GM21825 (cell line): ENCODE measurements around the gene MBD5.
"Not testable (repeated sequence)": the region's sequence is repeated elsewhere in the genome, so short reads cannot be mapped to it uniquely, and the experiment has no call there.

Experiments used
- ATAC-seq: cut with Tn5 transposase; IDR thresholded peaks from one replicate; pipeline ENCODE4 v1.9.1; 2021; ENCODE audit warnings: mild to moderate bottlenecking, moderate library complexity; ENCODE audit not compliant: unreplicated experiment

The MBD5 gene

DNA sequence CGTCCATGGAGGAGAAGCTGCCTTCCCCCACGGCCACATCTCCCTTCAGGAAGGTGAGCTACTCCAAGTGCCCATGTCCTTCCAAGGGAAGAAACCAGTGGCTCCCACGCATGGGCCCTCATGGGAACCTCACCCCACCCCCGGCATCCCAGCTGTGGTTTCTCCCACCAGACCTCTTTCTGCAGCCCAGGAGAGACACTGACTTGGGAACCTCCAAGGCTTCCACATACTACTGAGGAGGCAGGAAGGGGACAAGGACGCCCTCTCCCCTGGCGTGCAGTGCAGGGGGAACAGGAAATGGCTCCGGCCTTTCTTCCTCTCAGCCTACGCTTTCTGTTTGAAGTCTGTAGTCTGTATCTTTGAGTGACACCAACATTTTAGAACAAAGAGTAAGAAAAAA lies 519.1 kb downstream of the MBD5 start:
- ATAC-seq: peak; percentile 75

DNA sequence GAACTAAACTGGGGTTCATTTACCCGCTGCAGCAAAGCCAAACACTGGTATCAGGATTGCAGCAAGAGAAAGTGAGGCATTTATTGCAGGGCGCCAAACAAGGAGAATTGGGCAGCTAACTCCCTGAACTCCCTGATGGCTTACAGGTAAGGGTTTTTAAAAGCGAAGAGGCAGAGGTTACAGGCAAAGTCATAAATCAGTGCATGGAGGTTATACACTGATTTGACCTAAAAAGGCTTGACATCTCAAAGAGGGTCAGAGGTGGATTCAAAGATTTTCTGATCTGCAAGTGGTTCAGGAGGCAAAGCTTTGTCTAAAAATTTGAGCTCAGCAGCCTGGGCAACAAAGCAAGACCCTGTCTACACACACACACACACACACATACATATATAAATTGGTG lies 520.9 kb downstream of the MBD5 start:
- no peak for ATAC-seq

DNA sequence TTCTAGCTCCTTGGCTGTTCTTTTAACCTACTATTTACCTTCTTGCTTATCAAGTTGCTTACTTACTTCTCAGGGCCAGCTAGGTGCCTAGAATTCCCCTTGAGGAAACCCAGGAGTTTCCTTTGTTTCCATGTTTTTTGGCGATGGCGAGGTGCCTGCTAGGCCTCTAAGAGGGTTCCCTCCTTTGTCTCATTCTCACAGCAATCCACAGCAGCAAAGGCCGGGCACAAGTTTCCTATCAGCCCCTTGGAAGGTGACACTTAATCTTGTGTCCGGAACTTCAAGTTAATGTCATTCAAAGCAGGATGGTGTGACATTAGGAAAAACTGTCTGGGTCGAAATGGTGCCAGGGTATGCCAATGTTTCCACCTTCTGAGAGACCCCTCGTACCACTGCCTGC lies 521.7 kb downstream of the MBD5 start:
- no peak for ATAC-seq

DNA sequence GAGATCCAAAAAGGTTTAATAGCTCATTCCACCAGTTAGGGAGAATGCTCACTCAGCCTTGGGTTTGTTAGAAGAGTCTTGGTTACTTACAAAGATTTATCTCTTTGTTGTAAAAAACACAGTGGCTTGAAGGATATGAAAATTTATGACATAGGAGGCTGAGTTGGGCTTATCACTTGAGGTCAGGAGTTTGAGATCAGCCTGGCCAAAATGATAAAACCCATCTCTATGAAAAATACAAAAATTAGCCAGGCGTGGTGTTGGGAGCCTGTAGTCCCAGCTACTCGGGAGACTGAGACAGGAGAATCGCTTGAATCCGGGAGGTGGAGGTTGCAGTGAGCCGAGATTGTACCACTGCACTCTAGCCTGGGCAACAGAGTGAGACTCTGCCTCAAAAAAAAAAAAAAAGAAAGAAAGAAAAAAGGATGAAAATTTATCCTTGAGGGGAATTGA lies 522.2 kb downstream of the MBD5 start:
- ATAC-seq: not testable (repeated sequence)

DNA sequence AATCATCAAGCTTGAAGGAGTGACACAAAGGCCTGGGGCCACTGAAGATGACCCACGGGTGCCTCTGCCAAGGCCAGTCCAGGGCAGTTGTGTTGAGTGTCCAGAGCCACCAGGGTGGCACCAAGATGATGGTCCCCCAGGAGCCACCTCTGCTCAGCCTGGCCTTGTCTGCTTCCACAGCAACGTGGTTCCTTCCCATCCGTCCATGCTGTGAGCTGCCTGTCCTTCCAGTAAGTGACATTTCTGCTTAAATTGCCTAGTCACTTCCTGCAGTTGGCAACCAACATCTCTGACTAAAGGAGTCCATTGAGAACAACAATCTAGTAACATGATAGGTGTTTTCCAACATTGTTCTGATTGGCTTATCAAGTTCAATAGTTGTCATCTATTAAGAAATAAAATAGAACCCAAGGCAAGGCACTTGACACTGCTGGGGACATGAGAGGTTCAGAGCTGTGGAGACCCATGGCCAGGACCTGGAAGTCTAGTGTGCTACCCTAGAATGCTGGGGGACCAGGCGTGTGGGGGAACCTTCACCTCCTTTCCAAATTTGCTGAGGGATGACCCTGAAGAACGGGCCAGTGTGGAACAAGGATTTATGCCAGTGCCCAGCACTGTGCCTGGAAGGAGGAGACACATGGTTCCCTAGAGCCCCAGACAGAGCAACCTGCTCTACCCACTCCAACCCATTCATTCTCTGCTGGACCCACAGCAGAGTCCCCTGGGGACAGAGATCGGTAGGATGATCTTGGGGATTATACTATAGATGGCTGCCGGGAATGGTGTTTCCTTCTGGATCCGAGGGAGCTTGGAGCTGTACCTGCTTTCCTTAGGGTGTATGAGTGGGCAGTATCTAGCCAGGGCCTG lies 524.7 kb downstream of the MBD5 start:
- no peak for ATAC-seq

DNA sequence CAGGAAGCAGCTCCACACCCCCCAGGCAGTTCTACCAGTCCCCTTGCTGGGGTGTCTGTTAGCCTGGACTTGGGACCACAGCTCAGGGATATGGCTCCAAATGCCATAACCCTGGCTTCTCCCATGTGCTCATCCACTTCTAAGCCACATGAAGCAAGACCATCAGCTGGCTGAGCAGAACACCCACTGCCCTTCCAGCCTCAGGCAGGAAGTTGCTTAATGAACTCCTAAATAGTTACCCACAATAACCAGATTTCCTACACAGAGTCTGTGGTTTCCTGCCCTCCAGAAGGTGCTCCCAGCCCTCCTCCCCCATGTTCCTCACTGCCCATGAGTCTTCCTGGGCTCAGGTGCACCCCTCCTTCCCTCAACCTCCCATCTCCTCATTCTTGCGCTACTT lies 525.4 kb downstream of the MBD5 start:
- no peak for ATAC-seq

DNA sequence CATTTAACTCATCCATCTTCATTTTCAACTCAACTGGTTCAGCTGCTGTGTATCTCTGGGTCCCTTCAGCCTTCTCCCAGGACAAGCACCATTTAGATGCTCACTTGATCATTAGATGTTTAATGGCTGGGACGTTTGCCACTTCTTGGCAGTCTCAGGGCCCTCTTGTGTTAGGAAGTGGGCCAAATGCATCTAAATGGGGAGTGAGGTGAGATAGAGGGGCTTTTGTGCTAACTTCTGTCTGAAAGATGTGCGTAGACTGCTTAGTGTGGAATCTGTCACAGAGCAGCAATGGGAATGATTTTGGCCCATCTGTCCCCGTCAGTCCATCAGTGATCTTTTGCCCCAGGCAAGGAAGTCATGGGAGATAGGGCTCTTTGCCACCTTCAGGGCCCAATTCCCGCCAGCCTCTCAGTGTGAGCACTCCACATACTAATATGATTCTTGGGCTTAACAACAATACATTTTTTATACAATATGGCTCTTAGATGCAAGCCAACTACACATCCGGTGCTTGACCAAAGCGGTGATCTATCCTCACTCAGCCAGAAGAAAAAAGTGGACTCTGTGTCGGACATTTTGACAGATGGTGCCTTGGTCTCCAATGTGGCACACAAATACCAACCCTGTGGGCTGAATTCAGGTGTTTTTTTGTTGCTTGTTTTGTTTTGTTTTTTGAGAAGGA lies 528.0 kb downstream of the MBD5 start:
- no peak for ATAC-seq

DNA sequence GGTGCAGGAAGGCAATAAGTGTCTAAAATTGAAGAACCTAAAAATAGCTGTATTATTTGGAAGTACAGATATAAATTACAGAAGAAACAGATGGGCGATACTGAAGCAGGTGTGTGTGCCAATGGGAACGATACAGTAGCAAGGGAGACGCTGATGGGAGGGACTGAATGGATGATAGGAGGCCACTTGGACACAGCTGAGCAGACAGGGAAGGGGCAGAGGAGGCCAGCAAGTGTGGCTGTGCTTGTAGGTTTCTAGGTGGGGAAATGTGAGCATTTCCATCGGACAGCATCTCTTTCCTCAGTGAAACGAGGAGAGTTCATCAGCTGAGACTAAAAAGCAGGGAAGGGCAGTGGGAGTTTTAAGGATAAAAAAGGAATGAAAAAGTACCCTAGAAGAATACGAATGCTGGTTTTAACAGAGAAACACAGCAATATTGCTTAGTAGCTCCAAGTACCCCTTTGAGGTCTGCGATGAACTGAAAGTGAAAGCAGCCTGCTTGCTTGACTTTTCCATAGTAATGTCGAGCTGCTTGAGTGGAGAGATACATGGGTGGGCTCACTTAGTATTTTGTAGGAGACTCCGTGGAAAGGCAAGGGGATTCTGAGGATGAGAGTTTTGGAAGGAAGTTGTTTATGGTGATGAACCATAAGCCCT lies 531.9 kb downstream of the MBD5 start:
- ATAC-seq: peak; percentile 50

DNA sequence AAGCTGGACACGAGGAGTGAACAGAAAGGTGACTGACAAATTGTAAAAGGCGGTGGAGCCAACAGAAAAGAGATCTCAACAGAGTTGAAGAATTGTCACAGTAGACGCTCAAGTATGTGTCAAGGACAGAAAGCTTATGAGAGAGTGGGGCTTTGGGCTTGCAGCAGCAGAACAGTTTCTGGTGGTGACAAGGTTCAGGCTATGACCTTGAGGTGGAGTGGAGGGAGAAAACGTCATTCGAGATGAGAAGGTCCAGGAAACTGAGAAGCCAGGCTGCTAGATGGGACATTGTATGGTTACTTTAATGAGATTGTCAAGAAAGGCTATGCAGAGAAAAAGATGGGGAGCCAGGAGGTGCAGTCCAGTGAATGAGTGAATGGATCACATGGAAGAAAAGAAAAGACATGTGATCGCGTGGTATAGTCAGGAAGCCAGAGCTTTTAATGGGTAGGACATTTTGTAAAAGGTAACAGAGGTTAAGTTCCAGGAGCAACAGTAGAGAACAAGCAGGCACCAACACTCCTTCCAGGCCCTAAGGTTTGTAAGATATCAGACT lies 532.5 kb downstream of the MBD5 start:
- no peak for ATAC-seq

DNA sequence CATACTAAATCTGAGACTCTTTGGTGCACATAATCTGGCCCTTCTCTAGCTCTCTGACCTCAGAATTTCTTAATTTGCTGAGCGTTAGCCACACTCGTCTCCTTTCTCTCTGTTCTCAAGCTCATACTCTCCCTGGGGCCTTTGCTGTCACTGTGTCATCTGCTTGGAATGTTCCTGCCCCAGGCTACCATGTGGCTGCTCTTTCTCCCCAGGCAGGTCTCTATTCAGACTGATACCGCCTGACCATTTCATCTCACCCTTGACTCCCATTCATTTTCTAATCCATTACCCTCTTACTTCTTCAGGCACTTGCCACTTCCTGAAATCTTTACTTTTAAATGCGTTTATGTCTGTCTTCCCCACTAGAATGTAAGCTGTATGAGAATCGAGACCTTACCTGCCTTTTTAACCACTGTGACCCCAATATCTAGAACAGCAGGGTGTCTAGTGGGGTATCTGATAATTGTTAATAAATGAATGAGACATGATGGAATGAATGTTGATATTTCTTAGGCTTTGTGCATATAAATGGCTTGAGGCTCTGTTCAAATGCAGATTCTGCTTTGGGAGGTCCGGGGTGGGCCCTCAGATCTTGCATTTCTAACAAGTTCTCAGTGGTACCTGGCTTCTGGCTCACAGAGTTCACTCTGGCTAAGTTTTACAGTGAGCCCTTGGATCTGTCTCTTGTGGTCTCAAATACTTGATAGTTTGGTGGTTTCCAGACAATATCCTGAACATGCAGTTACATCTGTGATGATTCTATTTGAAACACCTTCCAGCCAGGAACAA lies 533.8 kb downstream of the MBD5 start:
- no peak for ATAC-seq

DNA sequence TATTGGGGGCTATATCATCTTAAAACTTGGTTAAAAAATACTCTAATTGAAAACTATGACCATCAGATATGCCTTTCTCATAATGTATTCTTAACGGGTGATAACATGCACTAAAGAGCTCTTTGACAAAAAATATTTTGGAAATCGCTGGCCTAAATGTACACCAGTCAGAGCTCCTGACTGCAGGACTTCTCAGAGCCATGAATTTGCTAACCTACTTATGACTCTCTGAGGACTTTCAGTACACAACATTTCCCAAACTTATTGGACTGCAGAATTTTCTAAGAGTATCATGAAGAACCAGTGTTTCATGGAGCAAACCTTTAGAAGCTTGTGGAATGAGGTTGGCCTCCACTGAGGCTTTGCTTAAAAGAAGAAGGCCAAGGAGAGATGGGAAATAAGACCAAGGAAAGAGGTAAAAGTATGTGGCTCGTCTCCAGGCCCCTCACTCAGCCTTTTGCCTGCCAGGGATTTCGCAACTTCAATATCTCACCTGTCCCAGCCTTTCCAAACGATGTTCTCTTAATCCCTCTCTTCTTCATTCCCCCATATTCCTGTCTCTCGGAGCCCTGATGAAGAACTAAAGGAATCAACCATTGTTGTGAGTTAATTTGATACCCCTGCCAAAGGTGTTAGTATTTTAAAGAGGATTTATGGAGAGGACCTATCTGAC lies 534.9 kb downstream of the MBD5 start:
- ATAC-seq: no peak

DNA sequence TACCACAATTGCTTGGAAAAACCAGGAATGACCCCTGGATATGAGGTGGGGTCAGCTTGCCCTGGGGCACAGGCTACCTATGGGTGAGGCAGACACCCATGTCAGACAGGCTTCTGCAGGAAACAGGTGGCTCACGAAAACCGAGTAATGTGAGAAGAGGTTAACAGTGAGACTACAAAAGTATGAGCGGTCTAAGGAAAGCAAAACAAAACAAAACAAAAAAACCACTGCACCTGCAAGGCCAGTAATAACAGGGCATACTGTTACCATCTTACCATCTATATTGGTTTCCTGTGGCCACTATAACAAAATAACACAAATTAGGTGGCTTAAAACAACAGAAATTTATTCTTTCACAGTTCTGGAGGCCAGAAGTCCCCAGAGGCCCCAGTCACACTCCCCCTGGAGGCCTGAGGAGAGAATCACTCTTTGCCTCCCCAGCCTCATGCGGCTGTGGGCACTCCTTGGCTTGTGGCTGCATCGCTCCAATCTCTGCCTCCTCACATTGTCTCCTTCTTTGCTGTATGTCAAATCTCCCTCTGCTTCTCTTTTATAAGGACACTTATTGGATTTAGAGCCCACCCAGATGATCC lies 537.0 kb downstream of the MBD5 start:
- no peak for ATAC-seq

DNA sequence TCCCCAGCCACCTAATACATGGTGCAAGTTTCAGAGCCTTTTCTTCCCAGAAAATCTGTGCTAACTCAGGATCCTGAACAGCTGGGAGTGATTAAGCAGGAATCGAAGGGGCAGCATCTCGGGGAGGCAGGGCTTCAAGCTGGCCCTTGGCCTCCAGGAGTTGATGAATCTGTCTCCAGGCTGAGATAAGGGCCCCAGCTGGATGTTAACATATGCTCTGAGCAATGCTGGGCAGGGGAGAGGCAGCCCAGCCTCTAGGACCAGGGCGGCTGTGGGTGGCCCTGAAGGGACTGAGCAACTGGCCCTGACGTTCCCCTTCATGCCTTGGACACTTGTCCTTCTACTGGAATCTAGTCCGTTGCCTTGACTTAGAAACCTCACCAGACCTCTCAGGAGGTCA lies 539.6 kb downstream of the MBD5 start:
- no peak for ATAC-seq

DNA sequence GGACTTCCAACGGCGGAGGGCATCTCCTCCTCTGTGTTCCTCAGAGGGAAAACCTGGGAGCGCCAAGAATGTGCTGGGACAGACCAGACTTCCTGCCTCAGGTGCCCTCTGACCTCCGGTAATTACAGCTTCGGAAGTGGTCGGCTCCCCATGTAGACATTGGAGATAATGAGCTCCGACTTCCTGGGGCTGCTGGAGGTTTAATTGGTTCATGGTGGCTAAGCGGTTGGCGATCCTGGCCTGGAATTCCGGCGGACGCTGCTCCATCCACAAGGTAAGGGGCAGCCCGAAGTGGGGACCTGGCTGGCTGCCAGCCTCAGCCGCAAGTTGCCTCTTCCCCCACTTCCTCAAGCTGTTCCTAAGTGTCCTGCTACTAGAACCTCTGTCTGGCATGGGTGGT lies 540.5 kb downstream of the MBD5 start:
- no peak for ATAC-seq

DNA sequence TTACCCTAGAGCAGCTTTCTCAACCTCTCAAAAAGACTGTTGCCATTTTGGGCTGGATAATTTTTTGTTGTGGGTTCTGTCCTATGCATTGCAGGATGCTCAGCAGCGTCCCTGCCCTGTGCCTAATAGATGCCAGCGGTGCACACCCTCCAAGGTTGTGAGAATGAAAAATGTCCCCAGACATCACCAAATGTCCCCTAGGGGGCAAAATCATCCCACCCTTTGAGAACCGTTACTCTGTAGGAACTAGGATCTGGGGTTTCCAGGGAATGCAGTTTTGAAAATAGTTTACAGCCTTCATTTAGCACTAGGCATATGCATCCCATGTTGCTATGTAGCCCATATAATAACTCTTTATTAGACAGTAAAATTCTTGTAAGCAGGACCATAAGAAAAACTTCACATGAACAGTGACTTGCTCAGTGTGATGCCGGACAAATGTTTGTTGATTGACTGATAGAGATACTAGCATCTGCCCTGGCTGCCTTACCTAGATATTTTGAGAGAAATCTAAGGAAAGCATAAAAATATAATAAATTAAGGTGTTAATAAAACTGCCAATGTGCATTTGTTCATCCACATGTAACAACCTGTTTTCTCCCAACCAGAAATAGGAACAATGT lies 544.5 kb downstream of the MBD5 start:
- ATAC-seq: no peak
